Measurements from ENCODE around the gene SPRR3.

The SPRR3 gene

DNA sequence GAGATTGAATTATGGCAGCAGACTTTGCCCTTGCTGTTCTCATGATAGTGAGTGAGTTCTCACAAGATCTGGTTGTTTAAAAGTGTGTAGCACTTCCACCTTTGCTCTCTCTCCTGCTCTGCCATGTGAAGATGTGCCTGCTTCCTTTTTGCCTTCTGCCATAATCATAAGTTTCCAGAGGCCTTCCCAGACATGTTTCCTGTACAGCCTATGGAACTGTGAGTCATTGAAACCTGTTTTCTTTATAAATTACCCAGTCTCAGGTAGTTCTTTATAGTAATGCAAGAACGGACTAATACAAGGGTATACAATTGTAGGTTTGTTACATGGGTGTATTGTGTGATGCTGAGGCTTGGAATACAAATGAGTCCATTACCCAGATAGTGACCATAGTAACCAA lies 33.7 kb downstream of the SPRR3 start:
- DNase-seq (ENCODE audit: low read depth in 2 of 2) = no peak
- H3K4me3 ChIP-seq (replicated peaks in 1 of 2; ENCODE audit: low read depth in 2 of 2, low read length in 2 of 2) = no peak overlapping the region
- TF ChIP-seq, protein P1, sequence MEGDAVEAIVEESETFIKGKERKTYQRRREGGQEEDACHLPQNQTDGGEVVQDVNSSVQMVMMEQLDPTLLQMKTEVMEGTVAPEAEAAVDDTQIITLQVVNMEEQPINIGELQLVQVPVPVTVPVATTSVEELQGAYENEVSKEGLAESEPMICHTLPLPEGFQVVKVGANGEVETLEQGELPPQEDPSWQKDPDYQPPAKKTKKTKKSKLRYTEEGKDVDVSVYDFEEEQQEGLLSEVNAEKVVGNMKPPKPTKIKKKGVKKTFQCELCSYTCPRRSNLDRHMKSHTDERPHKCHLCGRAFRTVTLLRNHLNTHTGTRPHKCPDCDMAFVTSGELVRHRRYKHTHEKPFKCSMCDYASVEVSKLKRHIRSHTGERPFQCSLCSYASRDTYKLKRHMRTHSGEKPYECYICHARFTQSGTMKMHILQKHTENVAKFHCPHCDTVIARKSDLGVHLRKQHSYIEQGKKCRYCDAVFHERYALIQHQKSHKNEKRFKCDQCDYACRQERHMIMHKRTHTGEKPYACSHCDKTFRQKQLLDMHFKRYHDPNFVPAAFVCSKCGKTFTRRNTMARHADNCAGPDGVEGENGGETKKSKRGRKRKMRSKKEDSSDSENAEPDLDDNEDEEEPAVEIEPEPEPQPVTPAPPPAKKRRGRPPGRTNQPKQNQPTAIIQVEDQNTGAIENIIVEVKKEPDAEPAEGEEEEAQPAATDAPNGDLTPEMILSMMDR (IDR thresholded peaks at IDR 0.05; ENCODE audit: low read depth, low read length) = no peak

DNA sequence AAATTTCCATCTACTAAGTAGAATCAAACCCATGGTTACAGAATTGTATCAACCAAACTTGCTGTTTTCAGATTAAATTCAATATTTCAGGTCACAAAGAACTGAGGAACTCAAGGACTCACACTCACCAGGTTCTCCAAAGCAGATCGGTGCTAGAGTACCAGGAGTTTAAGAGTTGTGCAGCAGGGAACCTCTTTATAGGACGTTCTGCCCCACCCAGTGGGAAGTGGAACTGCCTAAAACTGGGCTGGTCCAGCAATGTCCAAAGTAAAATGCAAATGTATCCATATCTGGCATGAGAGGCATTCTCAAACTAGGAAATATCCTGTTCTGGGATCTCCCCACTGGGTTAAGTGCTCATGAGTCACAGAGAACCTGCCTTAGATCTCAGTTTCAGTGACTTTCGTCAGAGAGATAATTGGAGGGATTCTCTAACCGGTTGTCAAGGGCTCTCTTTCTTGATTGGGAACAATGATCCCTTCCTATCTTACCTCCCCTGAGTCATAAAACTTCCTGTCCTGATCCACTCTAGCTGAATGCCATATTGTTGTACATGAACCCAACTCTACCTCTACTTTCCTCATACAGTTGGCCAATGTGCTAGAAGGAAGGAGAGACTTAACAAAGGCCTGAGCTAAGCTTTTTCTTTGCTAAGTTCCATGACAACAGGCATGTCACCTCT lies 39.5 kb downstream of the SPRR3 start, which contains the start of gene SPRR2D:
Gene SPRR2D (minus strand): TSS at position 171 of the 682 bp plus-strand sequence. CDS start 774 bp downstream, outside the sequence.
- TF ChIP-seq, protein P1 (IDR thresholded peaks at IDR 0.05; ENCODE audit: low read depth, low read length) = no peak
- no peak for DNase-seq (ENCODE audit: low read depth in 2 of 2)
- H3K4me3 ChIP-seq (replicated peaks in 1 of 2; ENCODE audit: low read depth in 2 of 2, low read length in 2 of 2) = no peak within 1 kb of the TSS

DNA sequence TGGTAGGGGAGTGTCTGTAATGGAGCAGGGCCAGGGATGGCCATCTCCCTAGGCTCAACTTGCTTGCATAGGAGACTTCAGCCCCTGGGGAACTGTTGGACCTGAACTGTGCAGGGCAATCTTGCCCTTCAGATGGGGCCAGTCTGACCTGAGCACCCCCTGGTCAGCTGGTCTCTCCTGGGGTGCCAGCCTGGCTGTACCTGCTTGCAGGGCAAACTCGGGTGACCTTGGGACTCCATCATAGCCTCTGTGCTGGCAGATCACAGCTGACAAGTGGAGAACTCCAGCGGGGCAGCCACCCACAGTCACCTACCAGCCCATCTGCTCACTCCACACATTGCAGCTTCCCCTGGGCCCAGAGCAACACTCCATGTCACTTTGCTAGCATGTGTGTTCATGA lies 47.7 kb downstream of the SPRR3 start:
- TF ChIP-seq, protein P1 (IDR thresholded peaks at IDR 0.05; ENCODE audit: low read depth, low read length) = no peak
- H3K4me3 ChIP-seq (replicated peaks in 1 of 2; ENCODE audit: low read depth in 2 of 2, low read length in 2 of 2) = no peak overlapping the region
- DNase-seq (ENCODE audit: low read depth in 2 of 2) = no peak

Data from cardiac fibroblast (primary cell).